GM10248 (cell line): ENCODE data around the gene SLIT1.
"Not testable (repeated sequence)": the region's sequence is repeated elsewhere in the genome, so short reads cannot be mapped to it uniquely, and the experiment has no call there.

Experiments
- CTCF ChIA-PET: fragments of 300-600 bp; sonication (Branson Sonifier 250); formaldehyde crosslinking; extraction: SDS; loops from one replicate; lab custom pipeline; 2021; ENCODE audit warnings: antibody characterized with exemption; lab: Yijun Ruan, JAX
- POLR2A ChIA-PET: fragments of 350-650 bp; sonication (Branson Sonifier 250); formaldehyde crosslinking; extraction: SDS; loops from one replicate; lab custom pipeline; 2020; ENCODE audit warnings: antibody characterized with exemption; lab: Yijun Ruan, JAX
- DNase-seq: peaks from one replicate; pipeline ENCODE4 v3.0.0; 2012; ENCODE audit errors: extremely low spot score
- CTCF ChIP-seq: IDR thresholded peaks from 2 replicates; pipeline ENCODE4 v1.5.1; 2012; ENCODE audit warnings: mild to moderate bottlenecking, low read depth; ENCODE audit errors: extremely low read depth, missing control alignments, control extremely low read depth

Gene SLIT1

DNA sequence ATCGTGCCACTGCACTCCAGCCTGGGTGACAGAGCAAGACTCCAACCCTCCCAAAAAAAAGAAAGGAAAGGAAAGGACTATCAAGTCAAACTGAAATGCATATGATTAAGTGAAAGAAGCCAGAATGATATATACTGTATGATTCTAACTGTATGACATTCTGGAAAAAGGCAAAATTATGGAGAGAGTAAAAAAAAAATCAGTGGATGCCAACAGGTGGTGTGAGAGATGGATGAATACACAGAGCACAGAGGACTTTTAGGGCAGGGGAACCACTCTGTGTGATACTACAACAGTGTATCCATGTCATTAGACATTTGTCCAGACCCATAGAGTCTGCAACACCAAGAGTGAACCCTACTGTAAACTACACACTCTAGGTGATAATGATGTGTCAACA is 99.2 kb downstream of the SLIT1 start:
- no peak for TF ChIP-seq CTCF
- CTCF ChIA-PET: interaction anchor here (1.3 kb wide), 1 partner anchor 111 kb away, joined by 3 read pairs; no protein-coding TSS in a partner anchor
- POLR2A ChIA-PET: no interaction called here
- no peak for DNase-seq

GRCh38 chr10:97083228-97083829 is 102.4 kb downstream of the SLIT1 start:
- ChIA-PET CTCF (interaction anchor here (1.0 to 16.9 kb wide), 5 partner anchors 11 to 124 kb away, joined by 3 to 484 read pairs (median 5); no protein-coding TSS in a partner anchor), POLR2A (no interaction called here)
- TF ChIP-seq CTCF: no peak
- no peak for DNase-seq

GRCh38 chr10:97082575-97082974 is 103.2 kb downstream of the SLIT1 start:
- not testable (repeated sequence) for DNase-seq

GRCh38 chr10:97081621-97082235 is 104.0 kb downstream of the SLIT1 start:
- CTCF ChIA-PET: interaction anchor here (0.6 to 16.9 kb wide), 29 partner anchors 10 to 177 kb away, joined by 3 to 484 read pairs (median 4); no protein-coding TSS in a partner anchor
- peak; percentile 83 for DNase-seq

More at GRCh38 chr10:97082575-97082974, 103.2 kb downstream of the SLIT1 start:
- POLR2A ChIA-PET: not testable (repeated sequence)
- CTCF ChIA-PET: interaction anchor here (0.9 to 16.9 kb wide), 16 partner anchors 9 to 154 kb away, joined by 3 to 484 read pairs (median 5); no protein-coding TSS in a partner anchor

DNA sequence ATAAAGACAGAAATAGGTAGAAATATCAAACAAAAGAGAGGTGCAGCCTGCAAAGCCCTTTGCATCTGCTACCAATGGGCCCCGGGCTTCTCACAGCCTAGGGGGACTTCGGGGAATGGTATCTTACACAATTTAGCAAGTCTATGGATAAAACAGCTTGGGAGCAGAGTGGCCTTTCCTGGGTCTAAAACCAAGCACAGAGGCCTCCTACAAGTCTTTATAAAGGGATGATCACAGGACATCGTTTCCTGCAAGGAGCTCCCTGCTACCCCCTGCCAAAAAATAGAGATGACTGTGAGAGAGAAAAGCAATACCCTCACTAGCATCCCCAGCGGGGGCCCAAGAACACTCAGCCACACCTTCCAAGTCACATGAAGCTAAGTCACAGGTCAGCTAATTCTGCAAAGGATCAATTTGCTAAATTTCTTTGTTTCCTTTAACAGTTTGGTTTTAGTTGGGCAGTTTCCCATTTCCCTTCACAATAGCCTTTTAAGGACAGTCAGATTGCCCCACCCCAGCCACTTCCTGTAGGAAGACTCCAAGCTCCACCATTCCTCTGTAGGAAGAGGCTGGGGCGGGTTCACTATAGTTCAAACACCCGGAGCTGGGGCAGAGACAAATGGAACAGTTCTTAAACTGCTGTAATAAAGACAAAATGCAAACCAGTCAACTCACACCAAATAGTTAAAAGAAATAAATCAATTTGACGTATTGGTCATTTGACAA is 105.5 kb downstream of the SLIT1 start:
- POLR2A ChIA-PET: no interaction called here
- CTCF ChIA-PET: interaction anchor here (1.0 to 16.9 kb wide), 8 partner anchors 8 to 154 kb away, joined by 3 to 484 read pairs (median 16); no protein-coding TSS in a partner anchor
- no peak for DNase-seq
- TF ChIP-seq CTCF: no peak

More at GRCh38 chr10:97081621-97082235, 104.0 kb downstream of the SLIT1 start:
- POLR2A ChIA-PET: no interaction called here
- TF ChIP-seq CTCF: peak; percentile 73

DNA sequence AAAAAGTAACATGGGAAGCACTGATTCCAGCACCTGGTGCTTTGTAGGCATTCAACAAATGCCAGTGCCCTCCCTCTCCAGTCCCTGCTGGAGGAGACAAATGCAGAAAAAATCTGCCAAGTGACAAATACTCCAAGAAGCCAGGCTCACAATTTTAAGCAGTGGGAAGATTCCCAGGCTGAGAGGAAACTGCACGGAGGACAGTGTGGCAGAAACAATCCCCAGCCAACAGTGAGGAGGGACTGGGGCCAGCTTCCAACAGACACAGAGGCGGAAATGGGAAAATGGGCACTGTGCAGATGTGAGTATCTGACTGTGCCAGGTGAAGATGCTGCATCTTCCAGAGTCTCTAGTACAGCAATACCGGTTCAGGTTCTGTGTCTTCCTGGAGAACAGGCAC is 106.3 kb downstream of the SLIT1 start:
- CTCF ChIA-PET: interaction anchor here (2.9 to 16.9 kb wide), 3 partner anchors 42 to 128 kb away, joined by 13 to 484 read pairs (median 32); no protein-coding TSS in a partner anchor
- no peak for DNase-seq
- POLR2A ChIA-PET: no interaction called here
- TF ChIP-seq CTCF: no peak
